Left ventricle myocardium inferior (tissue), 1 donor: ENCODE data around the gene CTSD. TPM values are rescaled to one million over a fixed set of nuclear protein-coding genes. Genes with fewer than 3 reads are reported as not detected.

Experiments used
- DNase-seq: peaks from one replicate; pipeline ENCODE4 v3.0.0-alpha.2; 2020
- H3K27ac ChIP-seq: fragments of 200-600 bp; replicated peaks from 2 replicates; pipeline ENCODE4 v1.8.0; 2021
- H3K27me3 ChIP-seq: fragments of 200-600 bp; 2 replicates; pipeline ENCODE4 v1.8.0; 2021; ENCODE audit warnings: low read depth
- H3K36me3 ChIP-seq: fragments of 200-600 bp; 2 replicates; pipeline ENCODE4 v1.8.0; 2021
- H3K4me1 ChIP-seq: fragments of 200-600 bp; 2 replicates; pipeline ENCODE4 v1.8.0; 2021
- H3K4me3 ChIP-seq: fragments of 200-600 bp; 2 replicates; pipeline ENCODE4 v1.8.0; 2021; ENCODE audit warnings: mild to moderate bottlenecking, moderate library complexity
- H3K9me3 ChIP-seq: fragments of 200-600 bp; replicated peaks from 2 replicates; pipeline ENCODE4 v1.8.0; 2021
- CTCF ChIP-seq: fragments of 200-600 bp; IDR thresholded peaks from 2 replicates; pipeline ENCODE4 v1.8.0; 2021; ENCODE audit warnings: antibody characterized with exemption, mild to moderate bottlenecking, borderline replicate concordance
- intact Hi-C: fragments of 100-400 bp; cut with micrococcal nuclease; formaldehyde crosslinking; loops from one replicate; pipeline ENCODE4 v1.11.0; 2022
- total RNA-seq: library from RNA; stranded (reverse); fragmentation: NEBNext Ultra II Directional; extraction: Animal tissue kit (Norgen Biotek cat#: 25700); gene quantifications from one replicate; pipeline ENCODE4 v1.2.1, GENCODE V29; 2021
- donor health status: DM: no; HTN: yes; CAD: no; lungs with severe emphysema.

CTSD gene
- total RNA-seq, 1 donor from 2014 or later, result 831 TPM

- intact Hi-C loops, result no loop called here
- Histone ChIP-seq H3K9me3 (peaks cover 15% of the 10 kb centered on the region), H3K4me3 (no peak overlapping the region), H3K36me3 (no peaks in the 10 kb centered on the region), H3K27ac (no peak overlapping the region), H3K4me1 (no peaks in the 10 kb centered on the region), H3K27me3 (peaks cover 97% of the 10 kb centered on the region)
- no peak for TF ChIP-seq CTCF
- DNase-seq, result no peak
Measured at GRCh38 chr11:1732418-1733008, 31.2 kb downstream of the CTSD start.

GRCh38 chr11:1731451-1732059 lies 32.2 kb downstream of the CTSD start:
- intact Hi-C loops, result no loop called here
- peaks cover 95% of the 10 kb centered on the region for H3K27me3 ChIP-seq

GRCh38 chr11:1730059-1730629 lies 33.6 kb downstream of the CTSD start:
- Histone ChIP-seq H3K4me1 (no peaks in the 10 kb centered on the region), H3K27ac (no peak overlapping the region), H3K27me3 (peaks cover 86% of the 10 kb centered on the region), H3K4me3 (no peak overlapping the region), H3K36me3 (no peaks in the 10 kb centered on the region), H3K9me3 (no peaks in the 10 kb centered on the region)
- no peak for TF ChIP-seq CTCF
- intact Hi-C loops, result no loop called here
- DNase-seq, result no peak

More at GRCh38 chr11:1731451-1732059, 32.2 kb downstream of the CTSD start:
- no peaks in the 10 kb centered on the region for H3K4me1 ChIP-seq
- TF ChIP-seq CTCF, result no peak
- H3K27ac ChIP-seq, result no peak overlapping the region
- no peak for DNase-seq
- H3K9me3 ChIP-seq, result peaks cover 5% of the 10 kb centered on the region
- no peaks in the 10 kb centered on the region for H3K36me3 ChIP-seq
- H3K4me3 ChIP-seq, result no peak overlapping the region

- no peak overlapping the region for H3K4me3 ChIP-seq
- no peaks in the 10 kb centered on the region for H3K9me3 ChIP-seq
- no peak overlapping the region for H3K27ac ChIP-seq
- no peaks in the 10 kb centered on the region for H3K36me3 ChIP-seq
- H3K27me3 ChIP-seq, result peaks cover 85% of the 10 kb centered on the region
- no peaks in the 10 kb centered on the region for H3K4me1 ChIP-seq
- no peak for TF ChIP-seq CTCF
- DNase-seq, result no peak
- intact Hi-C loops, result no loop called here
Measured at GRCh38 chr11:1729692-1730011, 34.1 kb downstream of the CTSD start.

- intact Hi-C loops, result no loop called here
- no peak overlapping the region for H3K4me3 ChIP-seq
- no peak for TF ChIP-seq CTCF
- no peaks in the 10 kb centered on the region for H3K9me3 ChIP-seq
- DNase-seq, result no peak
- no peaks in the 10 kb centered on the region for H3K36me3 ChIP-seq
- H3K27me3 ChIP-seq, result peaks cover 81% of the 10 kb centered on the region
- no peaks in the 10 kb centered on the region for H3K4me1 ChIP-seq
- no peak overlapping the region for H3K27ac ChIP-seq
Measured at GRCh38 chr11:1728931-1729691, 34.6 kb downstream of the CTSD start.
